B cell (primary cell): ENCODE measurements around the gene DHX30. TPM values are rescaled to one million over a fixed set of nuclear protein-coding genes. Genes with fewer than 3 reads are reported as not detected.

ENCODE experiments used
- ATAC-seq: fragments of 200-7000 bp; cut with Tn5 transposase; one replicate; pipeline ENCODE4 v1.10.0; 2021; ENCODE audit warnings: low read depth, mild to moderate bottlenecking, moderate number of reproducible peaks, moderate library complexity
- CTCF ChIA-PET: fragments of 350-600 bp; sonication (Branson Sonifier 250); formaldehyde crosslinking; loops from one replicate; lab custom pipeline; 2021; ENCODE audit warnings: antibody characterized with exemption, inconsistent platforms; lab: Charles Lee
- POLR2A ChIA-PET: fragments of 350-600 bp; sonication (Branson Sonifier 250); formaldehyde crosslinking; loops from one replicate; lab custom pipeline; 2021; ENCODE audit warnings: antibody characterized with exemption; lab: Charles Lee
- DNase-seq: peaks from one replicate; pipeline ENCODE4 v3.0.0; 2013
- H2AFZ ChIP-seq: 2 replicates; pipeline ENCODE4 v1.6.1; 2012; ENCODE audit warnings: mild to moderate bottlenecking, low read depth, low read length; ENCODE audit not compliant: insufficient read depth, poor library complexity, severe bottlenecking
- H3K27ac ChIP-seq, 2 donors: 1 replicate in 1 of 2; 2 replicates in 1 of 2; pipeline ENCODE4 v1.5.1; 2012 to 2013; ENCODE audit warnings: low read length in 2 of 2, mild to moderate bottlenecking in 2 of 2, moderate library complexity in 1 of 2
- H3K27me3 ChIP-seq, 4 experiments: fragments of 200-600 bp in 1 of 4; sonication (generic) in 1 of 4; replicated peaks in 1 of 4; 1 replicate in 2 of 4; 2 replicates in 2 of 4; pipeline versions ENCODE4 v1.6.1 to v1.7.0; 2013 to 2016; ENCODE audit warnings: low read length in 3 of 4, mild to moderate bottlenecking in 2 of 4, mixed read lengths in 1 of 4, moderate library complexity in 1 of 4; ENCODE audit not compliant: insufficient read depth in 4 of 4, control insufficient read depth in 3 of 4; ENCODE audit errors: control extremely low read depth in 1 of 4
- H3K36me3 ChIP-seq, 2 experiments: replicated peaks in 1 of 2; 1 replicate in 1 of 2; 2 replicates in 1 of 2; pipeline versions ENCODE4 v1.6.1 to v1.7.1; 2013; ENCODE audit warnings: low read length in 1 of 2; ENCODE audit not compliant: insufficient read depth in 2 of 2, control insufficient read depth in 1 of 2; ENCODE audit errors: control extremely low read depth in 1 of 2, extremely low read depth in 1 of 2
- H3K4me1 ChIP-seq, 2 donors: fragments of 200-600 bp in 1 of 2; sonication (generic) in 1 of 2; 1 replicate in 1 of 2; 2 replicates in 1 of 2; pipeline versions ENCODE4 v1.5.1 to v1.6.1; 2013 to 2017; ENCODE audit warnings: low read length in 2 of 2; ENCODE audit not compliant: control insufficient read depth in 2 of 2, insufficient read depth in 2 of 2
- H3K4me2 ChIP-seq: replicated peaks from 2 replicates; pipeline ENCODE3; 2012; ENCODE audit warnings: mild to moderate bottlenecking, low read depth, low read length; ENCODE audit not compliant: poor library complexity, severe bottlenecking
- H3K4me3 ChIP-seq, 5 experiments: fragments of 200-600 bp in 1 of 5; sonication (generic) in 1 of 5; 1 replicate in 3 of 5; 2 replicates in 2 of 5; pipeline versions ENCODE4 v1.5.1 to v1.7.0; 2011 to 2016; ENCODE audit warnings: low read length in 4 of 5, mild to moderate bottlenecking in 4 of 5, low read depth in 2 of 5, control low read depth in 1 of 5, moderate library complexity in 1 of 5; ENCODE audit not compliant: insufficient read depth in 1 of 5; ENCODE audit errors: control extremely low read depth in 1 of 5, extremely low read depth in 1 of 5
- H3K79me2 ChIP-seq: fragments of 200-600 bp; sonication (generic); one replicate; pipeline ENCODE4 v1.6.0; 2016; ENCODE audit warnings: low read length; ENCODE audit not compliant: control insufficient read depth, insufficient read depth
- H3K9ac ChIP-seq: fragments of 200-600 bp; sonication (generic); 2 replicates; pipeline ENCODE4 v1.6.1; 2017; ENCODE audit warnings: mild to moderate bottlenecking, low read length, moderate library complexity
- H3K9me3 ChIP-seq, 3 donors: one replicate each; pipeline versions ENCODE4 v1.6.1 to v1.7.1; 2013; ENCODE audit warnings: low read length in 2 of 3; ENCODE audit not compliant: control insufficient read depth in 2 of 3, insufficient read depth in 1 of 3; ENCODE audit errors: control extremely low read depth in 1 of 3
- H4K20me1 ChIP-seq: 2 replicates; pipeline ENCODE4 v1.6.0; 2012; ENCODE audit warnings: mild to moderate bottlenecking, low read length; ENCODE audit not compliant: insufficient read depth, control insufficient read depth, poor library complexity, severe bottlenecking
- H3K27ac Mint-ChIP-seq: one replicate; pipeline ENCODE4 v1.8.0; 2021; ENCODE audit warnings: mixed read lengths
- H3K27me3 Mint-ChIP-seq: one replicate; pipeline ENCODE4 v1.8.0; 2021; ENCODE audit warnings: mixed read lengths
- H3K4me1 Mint-ChIP-seq: one replicate; pipeline ENCODE4 v1.8.0; 2021; ENCODE audit warnings: mixed read lengths
- H3K4me3 Mint-ChIP-seq: one replicate; pipeline ENCODE4 v1.8.0; 2021; ENCODE audit warnings: mixed read lengths
- H3K9me3 Mint-ChIP-seq: one replicate; pipeline ENCODE4 v1.8.0; 2022; ENCODE audit warnings: mixed read lengths; ENCODE audit not compliant: insufficient read depth
- EZH2 ChIP-seq: IDR thresholded peaks from 2 replicates; pipeline ENCODE4 v1.6.1; 2012; ENCODE audit warnings: borderline replicate concordance, low read depth, mild to moderate bottlenecking, moderate library complexity, low read length; ENCODE audit not compliant: insufficient read depth, poor library complexity, severe bottlenecking
- WGBS: methylation state at CpG from one replicate; pipeline ENCODE4 v1.1.5; 2013; ENCODE audit warnings: missing lambda C conversion rate; ENCODE audit not compliant: insufficient coverage; 5-methylcytosine and 5-hydroxymethylcytosine counted together
- intact Hi-C: fragments of 100-400 bp; cut with micrococcal nuclease; formaldehyde crosslinking; loops from one replicate; pipeline ENCODE4 v1.10.0; 2022
- polyA plus RNA-seq: library from polyadenylated mRNA; depleted of rRNA; stranded (reverse); fragments of >200 nt; gene quantifications from 2 replicates; pipeline ENCODE4 v1.2.3, GENCODE V29; 2012
- total RNA-seq, 2 donors: library from RNA; stranded (reverse); fragments of 120-200 nt in 1 of 2; gene quantifications; 1 replicate in 1 of 2; 2 replicates in 1 of 2; pipeline versions ENCODE4 v1.2.3 to v1.2.4, GENCODE V29; 2013 to 2022
- TF ChIP-seq, protein P1 (sequence below): fragments of 200-600 bp; IDR thresholded peaks from one replicate; pipeline ENCODE4 v1.8.0; 2022; ENCODE audit warnings: antibody characterized with exemption, mild to moderate bottlenecking

Gene DHX30
- total and polyA plus RNA-seq, 2 donors (not counting 1 experiment from before 2014, with no cell fraction given) = 77.0 to 81.8 TPM

DNA sequence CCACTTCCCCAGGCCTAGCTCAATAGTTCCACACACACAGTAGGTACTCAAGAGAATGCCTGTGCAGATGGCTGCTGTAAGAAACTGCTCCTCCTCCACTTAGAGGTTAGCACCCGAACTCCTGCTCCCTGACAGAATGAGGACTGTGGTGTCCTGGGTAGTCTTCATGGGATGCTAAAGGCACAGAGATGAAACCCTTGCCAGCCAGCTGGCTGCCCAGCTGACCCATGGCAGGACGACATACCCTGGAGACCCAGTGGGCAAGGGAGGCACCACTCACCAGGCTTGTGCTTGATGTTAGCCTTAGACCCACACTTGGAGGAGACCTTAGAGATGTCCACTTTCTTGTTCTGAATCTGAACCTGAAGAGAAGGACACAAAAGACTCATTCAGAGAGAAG is 54.2 kb downstream of the DHX30 start:
- Histone ChIP-seq H3K9me3 (no peaks in the 10 kb centered on the region), H3K4me2 (no peak overlapping the region), H3K79me2 (no peaks in the 10 kb centered on the region), H3K27ac (no peak overlapping the region), H3K4me3 (no peak overlapping the region), H3K27me3 (no peaks in the 10 kb centered on the region), H4K20me1 (no peaks in the 10 kb centered on the region), H3K9ac (no peak overlapping the region), H2AFZ (no peak overlapping the region), H3K4me1 (no peaks in the 10 kb centered on the region), H3K36me3 (peaks cover 4 to 39% of the 10 kb centered on the region in 2 experiments)
- no peak overlapping the region for H3K27ac Mint-ChIP-seq
- H3K27me3 Mint-ChIP-seq = no peaks in the 10 kb centered on the region
- ChIA-PET CTCF (no interaction called here), POLR2A (no interaction called here)
- TF ChIP-seq, protein P1, sequence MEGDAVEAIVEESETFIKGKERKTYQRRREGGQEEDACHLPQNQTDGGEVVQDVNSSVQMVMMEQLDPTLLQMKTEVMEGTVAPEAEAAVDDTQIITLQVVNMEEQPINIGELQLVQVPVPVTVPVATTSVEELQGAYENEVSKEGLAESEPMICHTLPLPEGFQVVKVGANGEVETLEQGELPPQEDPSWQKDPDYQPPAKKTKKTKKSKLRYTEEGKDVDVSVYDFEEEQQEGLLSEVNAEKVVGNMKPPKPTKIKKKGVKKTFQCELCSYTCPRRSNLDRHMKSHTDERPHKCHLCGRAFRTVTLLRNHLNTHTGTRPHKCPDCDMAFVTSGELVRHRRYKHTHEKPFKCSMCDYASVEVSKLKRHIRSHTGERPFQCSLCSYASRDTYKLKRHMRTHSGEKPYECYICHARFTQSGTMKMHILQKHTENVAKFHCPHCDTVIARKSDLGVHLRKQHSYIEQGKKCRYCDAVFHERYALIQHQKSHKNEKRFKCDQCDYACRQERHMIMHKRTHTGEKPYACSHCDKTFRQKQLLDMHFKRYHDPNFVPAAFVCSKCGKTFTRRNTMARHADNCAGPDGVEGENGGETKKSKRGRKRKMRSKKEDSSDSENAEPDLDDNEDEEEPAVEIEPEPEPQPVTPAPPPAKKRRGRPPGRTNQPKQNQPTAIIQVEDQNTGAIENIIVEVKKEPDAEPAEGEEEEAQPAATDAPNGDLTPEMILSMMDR = no peak
- TF ChIP-seq EZH2 = no peak
- intact Hi-C loops = no loop called here
- no peaks in the 10 kb centered on the region for H3K4me1 Mint-ChIP-seq
- 60% methylated on average over 1 of the region's 2 CpGs for WGBS
- no peak for ATAC-seq
- H3K9me3 Mint-ChIP-seq = no peaks in the 10 kb centered on the region
- DNase-seq = no peak
- H3K4me3 Mint-ChIP-seq = no peak overlapping the region

DNA sequence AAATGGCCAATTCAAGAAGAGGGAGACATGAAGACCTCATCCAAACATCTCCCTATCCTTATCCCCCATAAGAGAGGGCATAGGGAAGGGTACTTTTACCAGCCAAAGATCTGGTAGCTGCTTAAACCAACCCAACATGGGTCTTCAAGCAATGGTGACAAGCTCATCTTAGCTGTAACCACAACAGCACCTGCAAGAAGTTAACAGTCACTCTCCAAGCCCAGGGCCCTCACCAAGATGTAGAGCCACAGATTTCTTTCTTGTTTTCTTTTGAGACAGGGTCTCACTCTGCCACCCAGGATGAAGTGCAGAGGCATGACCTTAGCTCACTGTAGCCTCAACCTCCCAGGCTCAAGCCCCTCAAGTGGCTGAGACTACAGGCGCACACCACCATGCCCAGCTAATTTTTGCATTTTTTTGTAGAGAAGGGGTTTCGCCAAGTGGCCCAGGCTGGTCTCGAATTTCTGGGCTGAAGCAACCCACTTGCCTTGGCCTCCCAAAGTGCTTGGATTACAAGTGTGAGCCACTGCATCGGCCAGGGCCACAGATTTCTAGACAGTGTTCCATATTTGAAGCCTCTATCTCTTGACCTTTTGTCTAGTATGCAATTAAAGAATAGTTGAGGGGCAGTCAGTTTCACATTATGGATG is 57.1 kb downstream of the DHX30 start:
- no peak overlapping the region for H3K4me3 ChIP-seq
- H3K9ac ChIP-seq = no peak overlapping the region
- no peaks in the 10 kb centered on the region for H3K9me3 ChIP-seq
- intact Hi-C loops = no loop called here
- H2AFZ ChIP-seq = no peak overlapping the region
- H3K27ac Mint-ChIP-seq = no peak overlapping the region
- ChIA-PET CTCF (interaction anchor here (1.2 kb wide), 2 partner anchors 23 to 291 kb away, joined by 3 to 4 read pairs; no protein-coding TSS in a partner anchor), POLR2A (no interaction called here)
- peaks cover 1 to 31% of the 10 kb centered on the region in 2 experiments for H3K36me3 ChIP-seq
- no peaks in the 10 kb centered on the region for H3K79me2 ChIP-seq
- no peak overlapping the region for H3K4me2 ChIP-seq
- ATAC-seq (no peak), DNase-seq (no peak)
- H3K4me3 Mint-ChIP-seq = no peak overlapping the region
- no peaks in the 10 kb centered on the region for H3K27me3 Mint-ChIP-seq
- no peaks in the 10 kb centered on the region for H3K4me1 ChIP-seq
- H3K27me3 ChIP-seq = no peaks in the 10 kb centered on the region
- no peak for TF ChIP-seq EZH2
- no peaks in the 10 kb centered on the region for H3K4me1 Mint-ChIP-seq
- no peaks in the 10 kb centered on the region for H4K20me1 ChIP-seq
- WGBS = 100% methylated on average over 3 of the region's 4 CpGs
- no peak overlapping the region for H3K27ac ChIP-seq
- no peaks in the 10 kb centered on the region for H3K9me3 Mint-ChIP-seq
